Panc1 (cell line): Measurements from ENCODE around the gene RAB6B. TPM values are rescaled to one million over a fixed set of nuclear protein-coding genes. Genes with fewer than 3 reads are reported as not detected.

Experiments used
- ATAC-seq: fragments of 200-7000 bp; cut with Tn5 transposase; 2 replicates; pipeline ENCODE4 v1.9.1; 2020; ENCODE audit warnings: mild to moderate bottlenecking, moderate library complexity
- BruUV-seq: library from RNA; stranded (reverse); fragments of 400-500 nt; replicated peaks from 2 replicates; lab custom pipeline; 2021; lab: Mats Ljungman, UMichigan
- CTCF ChIA-PET: fragments of 300-600 bp; sonication (Branson Sonifier 250); formaldehyde crosslinking; loops from one replicate; lab custom pipeline; 2022; ENCODE audit warnings: antibody characterized with exemption; lab: Charles Lee
- POLR2A ChIA-PET: fragments of 300-600 bp; sonication (Branson Sonifier 250); formaldehyde crosslinking; loops from one replicate; lab custom pipeline; 2022; ENCODE audit warnings: antibody characterized with exemption; lab: Charles Lee
- DNase-seq: peaks from one replicate; pipeline ENCODE4 v3.0.0-alpha.2; 2010; ENCODE audit warnings: low read depth, low spot score
- H3K27ac ChIP-seq: 2 replicates; pipeline ENCODE4 v1.5.1; 2011; ENCODE audit warnings: mild to moderate bottlenecking, low read length, inconsistent platforms
- H3K27me3 ChIP-seq: fragments of 200-500 bp; sonication (Bioruptor generic); 2 replicates; pipeline ENCODE4 v1.6.0; 2014; ENCODE audit warnings: low read length, inconsistent platforms; ENCODE audit not compliant: control insufficient read depth, insufficient read depth
- H3K36me3 ChIP-seq: fragments of 200-500 bp; sonication (Bioruptor generic); 2 replicates; pipeline ENCODE4 v1.5.1; 2014; ENCODE audit warnings: inconsistent platforms, mild to moderate bottlenecking, low read length, moderate library complexity; ENCODE audit not compliant: control insufficient read depth, insufficient read depth
- H3K4me1 ChIP-seq: 2 replicates; pipeline ENCODE4 v1.5.1; 2011; ENCODE audit warnings: inconsistent platforms, mild to moderate bottlenecking, low read length, moderate library complexity; ENCODE audit not compliant: control insufficient read depth, insufficient read depth
- H3K4me3 ChIP-seq, 2 experiments: 2 replicates each; pipeline ENCODE4 v1.5.1; 2011 to 2012; ENCODE audit warnings: low read depth in 2 of 2, low read length in 2 of 2, mild to moderate bottlenecking in 2 of 2, inconsistent platforms in 1 of 2, moderate library complexity in 1 of 2
- H3K9me3 ChIP-seq: fragments of 200-500 bp; sonication (Bioruptor generic); 2 replicates; pipeline ENCODE4 v1.5.1; 2014; ENCODE audit warnings: low read depth, mild to moderate bottlenecking, inconsistent platforms, low read length, moderate library complexity; ENCODE audit not compliant: control insufficient read depth, insufficient read depth
- POLR2AphosphoS5 ChIP-seq: IDR thresholded peaks from 2 replicates; pipeline ENCODE4 v1.6.1; 2012; ENCODE audit warnings: mild to moderate bottlenecking, low read depth, low read length, moderate library complexity
- SIN3A ChIP-seq: IDR thresholded peaks from 2 replicates; pipeline ENCODE4 v1.6.1; 2012; ENCODE audit warnings: low read depth, mild to moderate bottlenecking, low read length, moderate library complexity, borderline replicate concordance; ENCODE audit not compliant: insufficient read depth
- TCF7L2 ChIP-seq: IDR thresholded peaks from 2 replicates; pipeline ENCODE4 v1.6.1; 2011; ENCODE audit warnings: mild to moderate bottlenecking, low read depth, low read length, inconsistent platforms
- in situ Hi-C: cut with HindIII; loops from 2 replicates; pipeline ENCODE4 v1.10.0; 2016; ENCODE audit warnings: low sequenced_read_pairs, low pct_unique_long_range_greater_than_20kb
- intact Hi-C: fragments of 100-400 bp; cut with micrococcal nuclease; formaldehyde crosslinking; loops from one replicate; pipeline ENCODE4 v1.10.0; 2022; ENCODE audit not compliant: unreplicated experiment
- total RNA-seq: library from RNA; stranded (reverse); gene quantifications from one replicate; pipeline ENCODE4 v1.2.1, GENCODE V29; 2021; ENCODE audit not compliant: unreplicated experiment
- TF ChIP-seq, protein P1 (sequence below): fragments of 450-650 bp; IDR thresholded peaks from 2 replicates; pipeline ENCODE4 v1.5.1; 2017; ENCODE audit warnings: mild to moderate bottlenecking
- TF ChIP-seq, protein P2 (sequence below), 2 experiments: IDR thresholded peaks; 2 replicates each; pipeline ENCODE4 v1.6.1; 2011 to 2012; ENCODE audit warnings: low read depth in 2 of 2, control low read depth in 1 of 2, low read length in 1 of 2, mild to moderate bottlenecking in 1 of 2, moderate library complexity in 1 of 2; ENCODE audit not compliant: insufficient read depth in 1 of 2

RAB6B gene
- total RNA-seq, 1 experiment from 2014 or later: 49.2 TPM

DNA sequence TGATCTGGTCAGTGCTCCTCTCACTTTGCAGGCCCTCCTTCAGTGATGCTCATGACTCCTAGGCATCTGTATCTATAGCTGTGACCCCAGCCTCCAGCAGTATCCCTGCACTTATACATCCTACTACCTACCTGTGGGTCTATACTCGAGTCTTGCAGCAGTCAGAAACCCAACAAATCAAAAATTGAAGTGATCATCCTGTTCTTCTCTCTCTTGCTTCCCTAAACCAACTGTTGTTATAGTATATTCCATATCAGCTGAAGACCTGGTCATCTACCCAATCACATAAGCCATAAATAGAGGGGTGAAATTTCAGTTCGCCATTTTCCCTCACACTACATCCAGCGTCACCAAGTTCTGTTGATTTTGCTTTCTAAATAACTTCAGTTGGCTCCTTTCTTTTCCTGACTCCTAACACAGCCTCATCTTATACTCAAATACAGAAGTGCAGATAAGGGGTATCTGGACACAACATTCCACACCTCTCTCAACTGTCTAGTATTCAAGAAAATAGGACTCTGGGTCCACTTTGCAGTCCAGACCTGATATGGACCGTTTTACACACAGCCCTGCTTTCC, 116.0 kb downstream of the RAB6B start:
- DNase-seq (no peak), ATAC-seq (no peak)
- CTCF ChIA-PET: no interaction called here
- Histone ChIP-seq H3K4me3 (no peak overlapping the region), H3K27me3 (peaks cover 3% of the 10 kb centered on the region), H3K27ac (no peak overlapping the region), H3K4me1 (no peaks in the 10 kb centered on the region), H3K9me3 (no peaks in the 10 kb centered on the region), H3K36me3 (no peaks in the 10 kb centered on the region)
- BruUV-seq: no TSS peak
- intact Hi-C loops (no loop called here), in situ Hi-C loops (no loop called here)
- TF ChIP-seq, protein P1, sequence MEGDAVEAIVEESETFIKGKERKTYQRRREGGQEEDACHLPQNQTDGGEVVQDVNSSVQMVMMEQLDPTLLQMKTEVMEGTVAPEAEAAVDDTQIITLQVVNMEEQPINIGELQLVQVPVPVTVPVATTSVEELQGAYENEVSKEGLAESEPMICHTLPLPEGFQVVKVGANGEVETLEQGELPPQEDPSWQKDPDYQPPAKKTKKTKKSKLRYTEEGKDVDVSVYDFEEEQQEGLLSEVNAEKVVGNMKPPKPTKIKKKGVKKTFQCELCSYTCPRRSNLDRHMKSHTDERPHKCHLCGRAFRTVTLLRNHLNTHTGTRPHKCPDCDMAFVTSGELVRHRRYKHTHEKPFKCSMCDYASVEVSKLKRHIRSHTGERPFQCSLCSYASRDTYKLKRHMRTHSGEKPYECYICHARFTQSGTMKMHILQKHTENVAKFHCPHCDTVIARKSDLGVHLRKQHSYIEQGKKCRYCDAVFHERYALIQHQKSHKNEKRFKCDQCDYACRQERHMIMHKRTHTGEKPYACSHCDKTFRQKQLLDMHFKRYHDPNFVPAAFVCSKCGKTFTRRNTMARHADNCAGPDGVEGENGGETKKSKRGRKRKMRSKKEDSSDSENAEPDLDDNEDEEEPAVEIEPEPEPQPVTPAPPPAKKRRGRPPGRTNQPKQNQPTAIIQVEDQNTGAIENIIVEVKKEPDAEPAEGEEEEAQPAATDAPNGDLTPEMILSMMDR: no peak
- TF ChIP-seq TCF7L2 (no peak), POLR2AphosphoS5 (no peak), SIN3A (no peak)
- TF ChIP-seq, protein P2, sequence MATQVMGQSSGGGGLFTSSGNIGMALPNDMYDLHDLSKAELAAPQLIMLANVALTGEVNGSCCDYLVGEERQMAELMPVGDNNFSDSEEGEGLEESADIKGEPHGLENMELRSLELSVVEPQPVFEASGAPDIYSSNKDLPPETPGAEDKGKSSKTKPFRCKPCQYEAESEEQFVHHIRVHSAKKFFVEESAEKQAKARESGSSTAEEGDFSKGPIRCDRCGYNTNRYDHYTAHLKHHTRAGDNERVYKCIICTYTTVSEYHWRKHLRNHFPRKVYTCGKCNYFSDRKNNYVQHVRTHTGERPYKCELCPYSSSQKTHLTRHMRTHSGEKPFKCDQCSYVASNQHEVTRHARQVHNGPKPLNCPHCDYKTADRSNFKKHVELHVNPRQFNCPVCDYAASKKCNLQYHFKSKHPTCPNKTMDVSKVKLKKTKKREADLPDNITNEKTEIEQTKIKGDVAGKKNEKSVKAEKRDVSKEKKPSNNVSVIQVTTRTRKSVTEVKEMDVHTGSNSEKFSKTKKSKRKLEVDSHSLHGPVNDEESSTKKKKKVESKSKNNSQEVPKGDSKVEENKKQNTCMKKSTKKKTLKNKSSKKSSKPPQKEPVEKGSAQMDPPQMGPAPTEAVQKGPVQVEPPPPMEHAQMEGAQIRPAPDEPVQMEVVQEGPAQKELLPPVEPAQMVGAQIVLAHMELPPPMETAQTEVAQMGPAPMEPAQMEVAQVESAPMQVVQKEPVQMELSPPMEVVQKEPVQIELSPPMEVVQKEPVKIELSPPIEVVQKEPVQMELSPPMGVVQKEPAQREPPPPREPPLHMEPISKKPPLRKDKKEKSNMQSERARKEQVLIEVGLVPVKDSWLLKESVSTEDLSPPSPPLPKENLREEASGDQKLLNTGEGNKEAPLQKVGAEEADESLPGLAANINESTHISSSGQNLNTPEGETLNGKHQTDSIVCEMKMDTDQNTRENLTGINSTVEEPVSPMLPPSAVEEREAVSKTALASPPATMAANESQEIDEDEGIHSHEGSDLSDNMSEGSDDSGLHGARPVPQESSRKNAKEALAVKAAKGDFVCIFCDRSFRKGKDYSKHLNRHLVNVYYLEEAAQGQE (IDR thresholded peaks at IDR 0.05; ENCODE audit: insufficient read depth in 1 of 2, low read depth in 2 of 2, low read length in 1 of 2): no peak
- POLR2A ChIA-PET: no interaction called here

DNA sequence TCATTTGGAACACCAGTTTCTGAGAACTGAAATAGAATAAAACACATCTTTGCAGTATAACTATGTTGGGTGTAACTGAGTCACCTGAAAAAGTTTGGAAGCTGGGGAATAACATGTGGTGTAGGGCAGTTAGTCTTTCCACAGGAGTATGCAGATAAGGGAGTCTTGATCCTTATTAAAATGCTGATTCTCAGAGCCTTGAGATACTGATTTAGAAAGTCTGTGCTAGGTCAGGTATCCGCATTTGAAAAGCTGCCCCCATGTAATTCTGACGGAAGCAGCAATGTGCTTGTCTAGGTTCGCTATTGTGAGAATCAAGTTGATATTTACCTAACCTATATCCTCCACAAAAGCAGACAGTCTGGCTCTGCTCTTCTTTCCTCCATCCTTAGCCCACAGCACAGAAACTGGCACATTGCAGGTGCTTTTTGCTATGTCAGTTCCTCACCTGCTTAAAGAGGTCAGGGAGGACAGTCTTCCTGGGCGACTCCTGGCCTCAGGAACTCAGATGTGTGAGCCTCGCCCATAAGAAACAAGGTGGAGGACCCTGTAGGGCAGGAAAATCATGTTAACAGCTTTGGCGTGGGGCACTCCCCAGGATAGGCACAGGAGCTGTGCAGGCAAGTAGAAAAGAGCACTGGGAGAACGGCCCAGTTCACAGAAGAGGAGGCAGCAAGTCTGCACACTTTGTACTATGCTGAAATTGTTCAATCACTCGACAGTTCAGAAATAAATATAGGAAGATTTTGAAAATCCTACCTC, 117.7 kb downstream of the RAB6B start:
- Histone ChIP-seq H3K9me3 (no peaks in the 10 kb centered on the region), H3K27me3 (peaks cover 3% of the 10 kb centered on the region), H3K36me3 (no peaks in the 10 kb centered on the region), H3K4me3 (no peak overlapping the region), H3K4me1 (no peaks in the 10 kb centered on the region), H3K27ac (no peak overlapping the region)
- in situ Hi-C loops: no loop called here
- ATAC-seq: peak; percentile 26; the same call in 1 of the 2 replicates
- no TSS peak for BruUV-seq
- no peak for DNase-seq
- intact Hi-C loops: no loop called here
- no peak for TF ChIP-seq TCF7L2
- TF ChIP-seq, protein P2 (IDR thresholded peaks at IDR 0.05; ENCODE audit: insufficient read depth in 1 of 2, low read depth in 2 of 2, low read length in 1 of 2): no peak
- no peak for TF ChIP-seq POLR2AphosphoS5
- no peak for TF ChIP-seq SIN3A
- TF ChIP-seq, protein P1: no peak
- CTCF ChIA-PET: no interaction called here
- POLR2A ChIA-PET: interaction anchor here (0.5 kb wide), 1 partner anchor 36 kb away, joined by 3 read pairs; no protein-coding TSS in a partner anchor
